ENCODE results near the gene C3orf52. TPM values are rescaled to one million over a fixed set of nuclear protein-coding genes. Genes with fewer than 3 reads are reported as not detected.
A peak's percentile ranks its signal among the peaks of the same experiment; 100 is the strongest.

The C3orf52 gene
- total RNA-seq, 1 donor from 2014 or later: 11.7 TPM

GRCh38 chr3:112136959-112137693, 50.9 kb downstream of the C3orf52 start:
- Mint-ChIP-seq H3K27ac (no peak overlapping the region), H3K9me3 (no peaks in the 10 kb centered on the region), H3K4me3 (ENCODE audit: low read depth) (no peak overlapping the region), H3K36me3 (ENCODE audit: low read depth) (no peaks in the 10 kb centered on the region), H3K4me1 (ENCODE audit: low read depth) (peaks cover 53% of the 10 kb centered on the region), H3K27me3 (ENCODE audit: low read depth) (no peaks in the 10 kb centered on the region)
- intact Hi-C loops (cut with micrococcal nuclease): loop anchor here (2.0 to 10.0 kb wide), 5 partner anchors 165 to 394 kb away; no protein-coding TSS in a partner anchor
- DNase-seq (ENCODE audit: low spot score): no peak

- Mint-ChIP-seq H3K4me1 (ENCODE audit: low read depth) (peaks cover 46% of the 10 kb centered on the region), H3K27me3 (ENCODE audit: low read depth) (no peaks in the 10 kb centered on the region), H3K27ac (no peak overlapping the region), H3K36me3 (ENCODE audit: low read depth) (no peaks in the 10 kb centered on the region), H3K4me3 (ENCODE audit: low read depth) (no peak overlapping the region), H3K9me3 (no peaks in the 10 kb centered on the region)
- DNase-seq (ENCODE audit: low spot score): no peak
- intact Hi-C loops (cut with micrococcal nuclease): loop anchor here (2.0 to 10.0 kb wide), 5 partner anchors 165 to 393 kb away; no protein-coding TSS in a partner anchor
Observed at GRCh38 chr3:112137781-112138180, 51.6 kb downstream of the C3orf52 start.

GRCh38 chr3:112138219-112138969, 52.2 kb downstream of the C3orf52 start:
- Mint-ChIP-seq H3K36me3 (ENCODE audit: low read depth) (no peaks in the 10 kb centered on the region), H3K27me3 (ENCODE audit: low read depth) (no peaks in the 10 kb centered on the region), H3K4me1 (ENCODE audit: low read depth) (peaks cover 43% of the 10 kb centered on the region), H3K27ac (no peak overlapping the region), H3K4me3 (ENCODE audit: low read depth) (no peak overlapping the region), H3K9me3 (peaks cover 3% of the 10 kb centered on the region)
- intact Hi-C loops (cut with micrococcal nuclease): loop anchor here (5.0 to 10.0 kb wide), 4 partner anchors 164 to 379 kb away; no protein-coding TSS in a partner anchor
- no peak for DNase-seq (ENCODE audit: low spot score)

GRCh38 chr3:112140584-112140983, 54.4 kb downstream of the C3orf52 start:
- H3K9me3 Mint-ChIP-seq: peaks cover 11% of the 10 kb centered on the region
- no peaks in the 10 kb centered on the region for H3K36me3 Mint-ChIP-seq (ENCODE audit: low read depth)
- no peak overlapping the region for H3K4me3 Mint-ChIP-seq (ENCODE audit: low read depth)
- no peaks in the 10 kb centered on the region for H3K27me3 Mint-ChIP-seq (ENCODE audit: low read depth)
- intact Hi-C loops (cut with micrococcal nuclease): no loop called here
- H3K27ac Mint-ChIP-seq: no peak overlapping the region
- no peak for DNase-seq (ENCODE audit: low spot score)
- peaks cover 27% of the 10 kb centered on the region for H3K4me1 Mint-ChIP-seq (ENCODE audit: low read depth)

GRCh38 chr3:112141293-112141692, 55.1 kb downstream of the C3orf52 start:
- Mint-ChIP-seq H3K27ac (no peak overlapping the region), H3K36me3 (ENCODE audit: low read depth) (peaks cover 4% of the 10 kb centered on the region), H3K4me1 (ENCODE audit: low read depth) (peaks cover 20% of the 10 kb centered on the region), H3K4me3 (ENCODE audit: low read depth) (no peak overlapping the region), H3K27me3 (ENCODE audit: low read depth) (no peaks in the 10 kb centered on the region), H3K9me3 (peaks cover 18% of the 10 kb centered on the region)
- intact Hi-C loops (cut with micrococcal nuclease): no loop called here
- DNase-seq (ENCODE audit: low spot score): no peak

GRCh38 chr3:112143251-112143650, 57.1 kb downstream of the C3orf52 start:
- peaks cover 10% of the 10 kb centered on the region for H3K4me1 Mint-ChIP-seq (ENCODE audit: low read depth)
- no peaks in the 10 kb centered on the region for H3K27me3 Mint-ChIP-seq (ENCODE audit: low read depth)
- DNase-seq (ENCODE audit: low spot score): no peak
- peak overlapping the region; percentile 1 for H3K27ac Mint-ChIP-seq
- peaks cover 37% of the 10 kb centered on the region for H3K9me3 Mint-ChIP-seq
- H3K4me3 Mint-ChIP-seq (ENCODE audit: low read depth): peak overlapping the region; percentile 13
- peaks cover 4% of the 10 kb centered on the region for H3K36me3 Mint-ChIP-seq (ENCODE audit: low read depth)
- intact Hi-C loops (cut with micrococcal nuclease): no loop called here

- H3K4me1 Mint-ChIP-seq (ENCODE audit: low read depth): peaks cover 10% of the 10 kb centered on the region
- peaks cover 40% of the 10 kb centered on the region for H3K9me3 Mint-ChIP-seq
- H3K36me3 Mint-ChIP-seq (ENCODE audit: low read depth): peaks cover 4% of the 10 kb centered on the region
- no peak for DNase-seq (ENCODE audit: low spot score)
- intact Hi-C loops (cut with micrococcal nuclease): no loop called here
- H3K27me3 Mint-ChIP-seq (ENCODE audit: low read depth): no peaks in the 10 kb centered on the region
- H3K27ac Mint-ChIP-seq: peak overlapping the region; percentile 1
- H3K4me3 Mint-ChIP-seq (ENCODE audit: low read depth): peak overlapping the region; percentile 13
Observed at GRCh38 chr3:112143689-112144088, 57.5 kb downstream of the C3orf52 start.

- no peak for DNase-seq (ENCODE audit: low spot score)
- no peaks in the 10 kb centered on the region for H3K27me3 Mint-ChIP-seq (ENCODE audit: low read depth)
- H3K36me3 Mint-ChIP-seq (ENCODE audit: low read depth): peaks cover 4% of the 10 kb centered on the region
- intact Hi-C loops (cut with micrococcal nuclease): no loop called here
- H3K4me1 Mint-ChIP-seq (ENCODE audit: low read depth): no peaks in the 10 kb centered on the region
- H3K4me3 Mint-ChIP-seq (ENCODE audit: low read depth): no peak overlapping the region
- H3K9me3 Mint-ChIP-seq: peaks cover 43% of the 10 kb centered on the region
- H3K27ac Mint-ChIP-seq: no peak overlapping the region
Observed at GRCh38 chr3:112149136-112149535, 62.9 kb downstream of the C3orf52 start.

- Mint-ChIP-seq H3K36me3 (ENCODE audit: low read depth) (no peaks in the 10 kb centered on the region), H3K4me3 (ENCODE audit: low read depth) (no peak overlapping the region), H3K4me1 (ENCODE audit: low read depth) (no peaks in the 10 kb centered on the region), H3K27me3 (ENCODE audit: low read depth) (peaks cover 2% of the 10 kb centered on the region), H3K27ac (no peak overlapping the region), H3K9me3 (no peaks in the 10 kb centered on the region)
- intact Hi-C loops (cut with micrococcal nuclease): no loop called here
- no peak for DNase-seq (ENCODE audit: low spot score)
Observed at GRCh38 chr3:112167758-112168157, 81.6 kb downstream of the C3orf52 start.

Other genes starting within 250 kb of the C3orf52 start
- gene PHLDB2, start 227.1 kb upstream of the C3orf52 start, total RNA-seq: 0.80 and 0.94 TPM in 2 replicates
- 46.3 and 46.9 TPM in 2 replicates for gene ABHD10, start 107.4 kb upstream of the C3orf52 start, total RNA-seq
- gene TAGLN3, start 87.5 kb upstream of the C3orf52 start, total RNA-seq: 0.34 and 0.46 TPM in 2 replicates
- gene TMPRSS7, start 51.7 kb upstream of the C3orf52 start, total RNA-seq: not detected in 2 replicates
- gene GCSAM, start 46.9 kb downstream of the C3orf52 start, total RNA-seq: 1.6 and 1.9 TPM in 2 replicates
- 0.37 TPM in 1 of 2 replicates, not detected in the other for gene SLC9C1, start 207.8 kb downstream of the C3orf52 start, total RNA-seq
- 60.3 and 63.3 TPM in 2 replicates for gene CD200, start 246.8 kb downstream of the C3orf52 start, total RNA-seq